ENCODE measurements around the gene XAB2. TPM values are rescaled to one million over a fixed set of nuclear protein-coding genes. Genes with fewer than 3 reads are reported as not detected.

Gene XAB2
- total RNA-seq, 1 donor from 2014 or later, result 23.4 TPM

DNA sequence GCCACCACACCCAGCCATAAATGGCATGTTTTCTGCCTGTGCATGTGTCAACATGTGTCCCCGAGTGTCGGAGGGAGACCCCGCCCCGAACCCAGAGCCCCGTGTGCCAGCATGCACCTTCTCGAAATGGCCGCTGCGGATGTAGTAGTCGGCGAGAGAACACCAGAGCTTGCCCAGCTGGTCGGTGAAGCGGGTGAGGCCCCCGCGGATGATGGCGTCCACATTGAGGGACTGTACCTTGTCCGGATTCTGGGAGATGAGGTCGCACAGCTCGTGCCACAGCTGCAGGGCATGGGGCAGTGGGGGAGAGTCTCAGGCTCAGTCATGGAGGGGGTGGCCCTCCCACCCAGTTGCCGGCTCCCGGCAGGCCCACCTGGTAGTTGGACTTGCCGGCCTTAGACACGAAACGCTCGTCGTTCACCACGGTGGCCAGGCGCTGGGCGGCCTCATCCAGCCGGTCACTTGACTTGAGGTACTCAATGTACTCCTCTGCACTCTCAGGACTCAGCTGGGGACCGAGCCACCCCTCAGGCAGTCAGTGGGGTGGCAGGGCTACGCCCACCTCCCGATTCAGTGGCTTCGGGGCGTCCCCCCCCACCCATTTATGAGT lies 3.5 kb downstream of the XAB2 start:
- FAIRE-seq (no peak), DNase-seq (ENCODE audit: low read depth) (no peak)
- H3K36me3 ChIP-seq (ENCODE audit: control insufficient read depth, insufficient read depth, low read length), result peaks cover 37% of the 10 kb centered on the region
- no peak for TF ChIP-seq CTCF (IDR thresholded peaks at IDR 0.05; ENCODE audit: insufficient read depth, low read length, severe bottlenecking)
- H3K27me3 ChIP-seq (ENCODE audit: control insufficient read depth, insufficient read depth, low read length), result no peaks in the 10 kb centered on the region
- H3K4me3 ChIP-seq (ENCODE audit: low read depth, low read length), result no peak overlapping the region

DNA sequence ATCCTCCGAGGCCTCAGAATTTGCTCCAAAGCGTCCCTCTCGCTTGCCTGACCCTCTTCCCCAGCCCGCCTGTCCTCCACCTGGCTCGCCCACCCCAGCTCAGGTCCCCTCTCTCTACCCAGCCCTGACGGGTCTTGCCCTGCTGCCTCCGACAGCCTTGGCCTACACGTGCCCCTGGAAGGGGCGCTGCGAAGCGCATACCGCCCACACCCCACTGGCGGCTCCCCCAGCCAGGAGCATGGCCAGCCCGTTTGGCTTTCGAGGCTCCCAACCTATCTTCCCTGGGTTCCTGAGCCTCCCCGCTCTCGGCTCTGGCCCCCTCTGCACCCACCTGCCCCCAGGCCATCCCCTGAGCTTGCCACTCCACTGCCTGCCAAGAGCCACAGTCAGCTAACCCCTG lies 4.5 kb downstream of the XAB2 start:
- FAIRE-seq (no peak), DNase-seq (ENCODE audit: low read depth) (no peak)
- no peak for TF ChIP-seq CTCF (IDR thresholded peaks at IDR 0.05; ENCODE audit: insufficient read depth, low read length, severe bottlenecking)
- Histone ChIP-seq H3K4me3 (ENCODE audit: low read depth, low read length) (no peak overlapping the region), H3K36me3 (ENCODE audit: control insufficient read depth, insufficient read depth, low read length) (peaks cover 45% of the 10 kb centered on the region), H3K27me3 (ENCODE audit: control insufficient read depth, insufficient read depth, low read length) (no peaks in the 10 kb centered on the region)

- DNase-seq (ENCODE audit: low read depth), result no peak
- H3K36me3 ChIP-seq (ENCODE audit: control insufficient read depth, insufficient read depth, low read length), result peaks cover 47% of the 10 kb centered on the region
Observed at GRCh38 chr19:7623725-7624603, 5.4 kb downstream of the XAB2 start.

GRCh38 chr19:7622933-7623685 lies 6.2 kb downstream of the XAB2 start:
- H3K4me3 ChIP-seq (ENCODE audit: low read depth, low read length), result no peak overlapping the region
- no peak for TF ChIP-seq CTCF (IDR thresholded peaks at IDR 0.05; ENCODE audit: insufficient read depth, low read length, severe bottlenecking)
- FAIRE-seq, result peak; percentile 95
- peaks cover 50% of the 10 kb centered on the region for H3K36me3 ChIP-seq (ENCODE audit: control insufficient read depth, insufficient read depth, low read length)
- no peak for DNase-seq (ENCODE audit: low read depth)
- no peaks in the 10 kb centered on the region for H3K27me3 ChIP-seq (ENCODE audit: control insufficient read depth, insufficient read depth, low read length)

More at GRCh38 chr19:7623725-7624603, 5.4 kb downstream of the XAB2 start:
- no peak for FAIRE-seq
- no peak for TF ChIP-seq CTCF (IDR thresholded peaks at IDR 0.05; ENCODE audit: insufficient read depth, low read length, severe bottlenecking)
- H3K4me3 ChIP-seq (ENCODE audit: low read depth, low read length), result no peak overlapping the region
- no peaks in the 10 kb centered on the region for H3K27me3 ChIP-seq (ENCODE audit: control insufficient read depth, insufficient read depth, low read length)

DNA sequence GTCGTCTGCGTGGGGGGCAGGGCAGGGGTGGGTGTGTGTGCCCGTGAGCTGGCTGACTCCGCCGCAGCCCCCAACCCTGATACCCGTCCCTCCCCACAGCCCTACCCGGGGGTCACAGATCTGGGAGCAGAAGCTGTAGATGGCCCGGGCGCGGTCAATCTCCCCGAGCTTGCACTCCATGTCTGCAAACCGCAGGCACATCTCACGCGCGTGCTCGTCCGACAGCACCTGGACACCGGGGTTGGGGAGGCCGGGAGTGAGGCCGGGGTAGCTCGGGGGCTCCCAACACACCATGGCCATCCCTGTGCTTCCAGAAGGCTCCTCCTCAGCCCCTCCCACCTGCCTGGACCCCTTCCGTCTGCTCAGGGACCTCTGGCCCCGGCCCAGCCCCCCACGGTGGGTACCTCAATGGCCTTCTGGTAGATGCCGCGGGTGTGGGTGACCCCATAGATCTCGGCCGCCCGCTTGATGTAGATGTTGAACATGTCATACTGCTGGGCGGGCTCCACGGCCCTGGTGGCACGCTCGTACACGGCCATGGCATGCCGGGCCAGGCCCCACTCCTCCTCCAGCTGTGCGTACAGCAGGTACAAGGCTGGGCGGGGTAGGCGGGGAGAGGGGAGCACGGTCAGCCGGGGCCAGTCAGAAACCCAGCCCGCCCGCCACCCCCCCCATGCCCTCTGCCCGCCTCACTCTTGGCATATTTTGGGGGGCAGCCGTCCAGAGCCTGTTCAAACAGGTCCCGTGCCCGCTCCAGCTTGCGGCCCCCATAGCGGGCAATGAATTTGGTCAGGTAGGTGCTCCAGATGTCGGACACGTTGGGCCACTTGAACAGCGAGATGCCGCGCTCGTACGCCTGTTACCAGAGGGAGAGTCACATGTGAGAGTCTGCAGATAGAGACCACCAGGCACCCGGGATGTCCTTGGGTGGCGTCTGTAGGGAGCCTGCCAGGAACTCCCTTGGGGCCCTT lies 8.6 kb downstream of the XAB2 start:
- DNase-seq (ENCODE audit: low read depth) (no peak), FAIRE-seq (no peak)
- no peaks in the 10 kb centered on the region for H3K27me3 ChIP-seq (ENCODE audit: control insufficient read depth, insufficient read depth, low read length)
- TF ChIP-seq CTCF (IDR thresholded peaks at IDR 0.05; ENCODE audit: insufficient read depth, low read length, severe bottlenecking), result no peak
- peaks cover 44% of the 10 kb centered on the region for H3K36me3 ChIP-seq (ENCODE audit: control insufficient read depth, insufficient read depth, low read length)
- H3K4me3 ChIP-seq (ENCODE audit: low read depth, low read length), result no peak overlapping the region

All from bronchial epithelial cell (primary cell).